OCI-LY3 (cell line): Measurements from ENCODE around the gene PHLDA2.
A peak's percentile ranks its signal among the peaks of the same experiment; 100 is the strongest.

ENCODE experiments used
- H2AFZ ChIP-seq: fragments of 200-600, 300-600 bp; shearing (Covaris generic); 2 replicates; pipeline ENCODE4 v1.6.0; 2014; ENCODE audit warnings: antibody characterized with exemption, low read depth, low read length
- H3K27ac ChIP-seq: fragments of 200-600, 300-600 bp; sonication (generic); 2 replicates; pipeline ENCODE4 v1.5.1; 2014; ENCODE audit warnings: mild to moderate bottlenecking, low read length, moderate library complexity, mixed read lengths
- H3K27me3 ChIP-seq: fragments of 200-600, 300-600 bp; sonication (generic); 2 replicates; pipeline ENCODE4 v1.6.1; 2014; ENCODE audit warnings: low read depth, low read length, mixed read lengths
- H3K36me3 ChIP-seq: fragments of 200-600, 300-600 bp; sonication (generic); replicated peaks from 2 replicates; pipeline ENCODE3; 2014; ENCODE audit warnings: low read depth, low read length, mixed read lengths
- H3K4me1 ChIP-seq: fragments of 300-600, 200-600 bp; sonication (generic); 2 replicates; pipeline ENCODE4 v1.6.1; 2014; ENCODE audit warnings: low read length, mixed read lengths
- H3K4me2 ChIP-seq: fragments of 200-600, 300-600 bp; sonication (generic); 2 replicates; pipeline ENCODE4 v1.6.1; 2014; ENCODE audit warnings: low read length, mixed read lengths
- H3K4me3 ChIP-seq: fragments of 300-600, 200-600 bp; sonication (generic); 2 replicates; pipeline ENCODE4 v1.5.1; 2014; ENCODE audit warnings: antibody characterized with exemption, mild to moderate bottlenecking, low read length, moderate library complexity
- H3K79me2 ChIP-seq: fragments of 300-600, 200-600 bp; shearing (Covaris generic); 2 replicates; pipeline ENCODE4 v1.6.1; 2014; ENCODE audit warnings: mild to moderate bottlenecking, low read length, mixed read lengths
- H3K9ac ChIP-seq: fragments of 300-600, 200-600 bp; shearing (Covaris generic); 2 replicates; pipeline ENCODE4 v1.6.0; 2014; ENCODE audit warnings: mild to moderate bottlenecking, low read length, moderate library complexity
- H3K9me3 ChIP-seq: fragments of 200-600, 300-600 bp; shearing (Covaris generic); 2 replicates; pipeline ENCODE4 v1.6.1; 2014; ENCODE audit warnings: low read length, mixed read lengths; ENCODE audit not compliant: insufficient read depth
- H4K20me1 ChIP-seq: fragments of 200-600, 300-600 bp; sonication (generic); 2 replicates; pipeline ENCODE4 v1.6.1; 2016; ENCODE audit warnings: low read length, mixed read lengths; ENCODE audit not compliant: insufficient read depth
- EZH2phosphoT487 ChIP-seq: fragments of 200-600 bp; shearing (Covaris generic); IDR thresholded peaks from 2 replicates; pipeline ENCODE4 v1.6.1; 2018; ENCODE audit warnings: antibody characterized with exemption, mixed run types, low read depth
- TF ChIP-seq, protein P1 (sequence below): fragments of 200-600, 300-600 bp; sonication (generic); IDR thresholded peaks from 2 replicates; pipeline ENCODE4 v1.5.1; 2014; ENCODE audit warnings: antibody characterized with exemption, low read length, low read depth

PHLDA2 gene

DNA sequence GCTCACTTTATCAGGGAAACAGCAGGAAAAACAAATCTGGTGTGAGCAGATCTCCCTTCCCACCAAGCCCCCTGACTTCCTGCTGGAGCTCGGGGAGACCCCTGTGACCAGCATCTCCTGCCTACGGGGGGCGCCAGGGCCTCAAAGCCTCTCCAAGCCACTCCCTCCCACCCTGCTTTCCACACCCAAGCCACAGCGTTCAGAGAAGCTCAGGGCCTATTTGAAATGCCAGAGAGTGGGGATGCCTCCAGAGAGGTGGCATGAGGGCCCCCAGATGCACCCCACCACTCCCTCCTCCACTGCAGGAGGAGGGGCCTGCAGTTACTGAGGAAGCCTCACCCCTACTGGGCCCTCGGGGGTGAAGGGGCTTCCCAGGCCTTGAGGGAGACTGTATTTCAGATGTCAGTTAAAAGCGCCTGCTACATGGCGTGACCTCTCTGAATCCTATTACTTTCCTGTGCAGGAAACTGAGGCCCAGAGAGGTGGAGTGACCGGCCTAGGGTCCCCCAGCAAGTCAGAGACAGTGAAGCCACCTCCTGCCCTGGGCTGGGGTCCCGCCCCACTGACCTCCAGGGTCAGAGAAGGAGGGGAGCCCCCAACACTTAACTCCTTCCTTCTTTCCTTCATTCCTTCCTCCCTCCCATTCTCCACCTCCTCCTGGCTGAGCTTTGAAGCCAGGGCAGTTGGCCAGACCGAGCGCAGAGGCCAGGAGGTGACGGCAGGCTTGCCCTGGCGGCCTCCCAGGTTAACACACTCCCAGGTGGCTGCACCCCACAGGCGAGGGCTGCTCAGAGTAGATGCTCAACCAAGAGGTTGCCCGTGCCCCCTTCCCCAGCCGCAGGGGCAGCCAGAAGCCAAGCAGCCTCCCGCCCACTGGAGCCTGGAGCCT, 37.6 kb downstream of the PHLDA2 start:
- Histone ChIP-seq H3K4me3 (peak overlapping the region; percentile 83), H3K4me2 (peak overlapping the region; percentile 83), H4K20me1 (no peaks in the 10 kb centered on the region), H3K27ac (peak overlapping the region; percentile 28; the same call in 1 of the 2 replicates), H3K79me2 (no peaks in the 10 kb centered on the region), H3K4me1 (peaks cover 24% of the 10 kb centered on the region), H3K36me3 (no peaks in the 10 kb centered on the region), H2AFZ (no peak overlapping the region; the same call in 1 of the 2 replicates), H3K9ac (peak overlapping the region; percentile 71), H3K9me3 (no peaks in the 10 kb centered on the region), H3K27me3 (no peaks in the 10 kb centered on the region)
- TF ChIP-seq EZH2phosphoT487 = no peak
- TF ChIP-seq, protein P1, sequence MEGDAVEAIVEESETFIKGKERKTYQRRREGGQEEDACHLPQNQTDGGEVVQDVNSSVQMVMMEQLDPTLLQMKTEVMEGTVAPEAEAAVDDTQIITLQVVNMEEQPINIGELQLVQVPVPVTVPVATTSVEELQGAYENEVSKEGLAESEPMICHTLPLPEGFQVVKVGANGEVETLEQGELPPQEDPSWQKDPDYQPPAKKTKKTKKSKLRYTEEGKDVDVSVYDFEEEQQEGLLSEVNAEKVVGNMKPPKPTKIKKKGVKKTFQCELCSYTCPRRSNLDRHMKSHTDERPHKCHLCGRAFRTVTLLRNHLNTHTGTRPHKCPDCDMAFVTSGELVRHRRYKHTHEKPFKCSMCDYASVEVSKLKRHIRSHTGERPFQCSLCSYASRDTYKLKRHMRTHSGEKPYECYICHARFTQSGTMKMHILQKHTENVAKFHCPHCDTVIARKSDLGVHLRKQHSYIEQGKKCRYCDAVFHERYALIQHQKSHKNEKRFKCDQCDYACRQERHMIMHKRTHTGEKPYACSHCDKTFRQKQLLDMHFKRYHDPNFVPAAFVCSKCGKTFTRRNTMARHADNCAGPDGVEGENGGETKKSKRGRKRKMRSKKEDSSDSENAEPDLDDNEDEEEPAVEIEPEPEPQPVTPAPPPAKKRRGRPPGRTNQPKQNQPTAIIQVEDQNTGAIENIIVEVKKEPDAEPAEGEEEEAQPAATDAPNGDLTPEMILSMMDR = peak; percentile 37; the same call in 1 of the 2 replicates

DNA sequence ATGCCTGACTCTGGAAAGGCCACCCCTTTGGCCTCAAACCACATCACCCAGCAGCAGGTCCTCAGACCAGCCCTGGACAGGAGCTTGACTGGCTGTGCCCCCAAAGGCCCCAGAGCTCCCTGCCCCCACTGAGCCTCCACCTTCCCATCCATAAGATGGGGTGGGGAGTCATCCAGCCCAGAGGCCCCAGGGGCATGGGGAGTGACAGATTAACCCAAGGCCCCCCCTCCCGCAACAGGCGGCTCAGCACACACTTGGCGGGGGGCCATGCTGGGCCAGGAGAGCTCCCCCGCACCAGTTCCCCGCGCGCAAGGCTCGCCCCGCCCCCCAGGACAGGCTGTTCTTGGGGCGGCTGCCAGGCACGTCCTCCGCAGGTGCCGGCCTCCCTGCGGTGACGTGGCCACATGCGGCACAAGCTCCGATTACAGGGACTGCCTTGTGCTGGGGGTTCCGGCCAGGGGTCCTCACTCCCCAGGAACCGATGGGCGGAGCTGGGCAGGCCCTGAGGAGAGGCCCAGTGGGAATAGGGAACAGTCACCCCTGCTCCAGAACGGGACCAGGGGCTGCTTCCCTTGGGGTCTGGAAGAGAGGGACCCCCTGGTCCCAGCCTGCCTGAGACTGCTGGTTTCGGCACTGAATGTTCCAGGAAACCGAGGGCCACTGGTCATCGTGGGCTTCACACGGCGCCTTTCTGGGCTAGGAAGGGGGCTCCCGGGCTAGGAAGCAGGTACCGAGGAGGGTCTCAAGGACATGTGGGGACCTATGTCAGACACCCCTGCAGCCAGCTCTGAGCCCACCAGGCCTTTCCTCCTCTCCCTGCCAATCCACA, 38.5 kb downstream of the PHLDA2 start:
- H2AFZ ChIP-seq = peak overlapping the region; percentile 79

DNA sequence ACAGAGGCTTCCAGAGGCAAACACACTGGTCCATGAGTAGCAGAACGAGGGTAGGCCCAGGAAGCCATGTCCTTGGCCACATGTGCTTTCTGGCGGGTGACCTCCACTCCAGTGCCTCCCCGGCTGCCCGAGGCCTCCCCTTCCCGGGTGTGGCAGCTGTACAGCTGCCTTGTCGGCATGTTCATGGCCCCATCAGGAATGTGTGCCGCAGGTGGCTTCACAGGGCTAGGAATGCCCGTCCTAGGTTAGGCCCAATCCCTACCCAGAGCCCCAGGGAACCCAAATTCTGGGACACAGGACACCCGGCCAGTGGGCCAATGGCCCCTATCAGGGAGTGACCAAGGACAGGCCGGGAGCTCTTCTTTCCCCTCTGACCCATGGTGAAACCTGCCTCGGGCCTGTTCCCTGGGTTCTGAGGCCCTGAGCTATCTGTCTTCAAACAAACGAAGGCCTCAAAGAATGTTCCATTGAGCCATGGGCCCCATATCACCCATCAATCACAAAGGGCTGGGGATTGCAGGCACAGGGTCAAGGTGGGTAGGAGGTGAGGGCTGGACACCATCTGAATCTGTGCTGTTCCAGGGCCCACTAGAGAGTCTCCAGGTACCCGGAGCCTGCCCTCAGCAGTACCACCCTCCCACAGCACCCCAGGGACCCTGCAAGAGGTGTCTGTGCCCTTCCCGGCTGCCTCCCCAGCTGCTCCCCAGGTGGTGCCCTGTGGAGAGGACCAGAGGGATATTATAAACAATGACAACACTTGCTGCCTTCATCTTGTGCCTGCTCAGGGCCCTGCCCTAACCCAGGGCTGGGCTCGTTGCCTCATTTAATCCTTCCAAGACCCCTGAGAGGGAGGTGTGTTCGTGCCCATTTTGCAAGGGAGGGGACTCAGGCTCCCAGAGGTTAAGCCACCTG, 39.6 kb downstream of the PHLDA2 start:
- peak overlapping the region; percentile 71; the same call in 1 of the 2 replicates for H3K9ac ChIP-seq

More for the DNA sequence above, 38.5 kb downstream of the PHLDA2 start:
- H3K4me3 ChIP-seq = peak overlapping the region; percentile 83
- no peaks in the 10 kb centered on the region for H3K9me3 ChIP-seq
- H3K27ac ChIP-seq = peak overlapping the region; percentile 28; the same call in 1 of the 2 replicates
- TF ChIP-seq EZH2phosphoT487 = no peak
- TF ChIP-seq, protein P1 = no peak
- no peaks in the 10 kb centered on the region for H3K36me3 ChIP-seq
- H3K9ac ChIP-seq = peak overlapping the region; percentile 71
- H4K20me1 ChIP-seq = no peaks in the 10 kb centered on the region
- no peaks in the 10 kb centered on the region for H3K27me3 ChIP-seq
- peaks cover 24% of the 10 kb centered on the region for H3K4me1 ChIP-seq
- H3K4me2 ChIP-seq = peak overlapping the region; percentile 83
- no peaks in the 10 kb centered on the region for H3K79me2 ChIP-seq

More for the DNA sequence above, 39.6 kb downstream of the PHLDA2 start:
- no peaks in the 10 kb centered on the region for H3K79me2 ChIP-seq
- no peak overlapping the region for H2AFZ ChIP-seq
- H3K36me3 ChIP-seq = no peaks in the 10 kb centered on the region
- no peak for TF ChIP-seq EZH2phosphoT487
- TF ChIP-seq, protein P1 = no peak
- H3K4me2 ChIP-seq = peak overlapping the region; percentile 83; the same call in 1 of the 2 replicates
- no peak overlapping the region for H3K27ac ChIP-seq
- H4K20me1 ChIP-seq = no peaks in the 10 kb centered on the region
- H3K4me1 ChIP-seq = peaks cover 24% of the 10 kb centered on the region
- H3K27me3 ChIP-seq = no peaks in the 10 kb centered on the region
- no peaks in the 10 kb centered on the region for H3K9me3 ChIP-seq
- no peak overlapping the region for H3K4me3 ChIP-seq
